ENCODE results near the gene TEDC2.

TEDC2 gene

DNA sequence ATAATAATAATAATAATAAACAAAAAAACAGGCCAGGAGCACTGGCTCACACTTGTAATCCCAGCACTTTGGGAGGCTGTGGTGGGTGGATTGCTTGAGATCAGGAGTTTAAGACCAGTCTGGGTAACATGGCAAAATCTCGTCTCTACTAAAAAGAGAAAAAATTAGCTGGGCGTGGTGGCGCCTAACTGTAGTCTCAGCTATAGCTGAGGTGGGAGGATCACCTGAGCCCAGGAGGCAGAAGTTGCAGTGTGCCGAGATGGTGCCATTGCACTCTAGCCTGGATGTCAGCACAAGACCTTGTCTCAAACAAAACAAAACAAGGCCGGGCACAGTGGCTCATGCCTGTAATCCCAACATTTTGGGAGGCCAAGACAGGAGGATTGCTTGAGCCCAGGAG is 35.1 kb downstream of the TEDC2 start:
- no peak for DNase-seq (ENCODE audit: extremely low spot score)
- TF ChIP-seq, protein P1, sequence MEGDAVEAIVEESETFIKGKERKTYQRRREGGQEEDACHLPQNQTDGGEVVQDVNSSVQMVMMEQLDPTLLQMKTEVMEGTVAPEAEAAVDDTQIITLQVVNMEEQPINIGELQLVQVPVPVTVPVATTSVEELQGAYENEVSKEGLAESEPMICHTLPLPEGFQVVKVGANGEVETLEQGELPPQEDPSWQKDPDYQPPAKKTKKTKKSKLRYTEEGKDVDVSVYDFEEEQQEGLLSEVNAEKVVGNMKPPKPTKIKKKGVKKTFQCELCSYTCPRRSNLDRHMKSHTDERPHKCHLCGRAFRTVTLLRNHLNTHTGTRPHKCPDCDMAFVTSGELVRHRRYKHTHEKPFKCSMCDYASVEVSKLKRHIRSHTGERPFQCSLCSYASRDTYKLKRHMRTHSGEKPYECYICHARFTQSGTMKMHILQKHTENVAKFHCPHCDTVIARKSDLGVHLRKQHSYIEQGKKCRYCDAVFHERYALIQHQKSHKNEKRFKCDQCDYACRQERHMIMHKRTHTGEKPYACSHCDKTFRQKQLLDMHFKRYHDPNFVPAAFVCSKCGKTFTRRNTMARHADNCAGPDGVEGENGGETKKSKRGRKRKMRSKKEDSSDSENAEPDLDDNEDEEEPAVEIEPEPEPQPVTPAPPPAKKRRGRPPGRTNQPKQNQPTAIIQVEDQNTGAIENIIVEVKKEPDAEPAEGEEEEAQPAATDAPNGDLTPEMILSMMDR (IDR thresholded peaks at IDR 0.05; ENCODE audit: control extremely low read depth, extremely low read depth, low read depth, missing control alignments), result no peak
- ChIA-PET CTCF (interaction anchor here (2.7 kb wide), 1 partner anchor 15 kb away, joined by 7 read pairs; no protein-coding TSS in a partner anchor), POLR2A (no interaction called here)

DNA sequence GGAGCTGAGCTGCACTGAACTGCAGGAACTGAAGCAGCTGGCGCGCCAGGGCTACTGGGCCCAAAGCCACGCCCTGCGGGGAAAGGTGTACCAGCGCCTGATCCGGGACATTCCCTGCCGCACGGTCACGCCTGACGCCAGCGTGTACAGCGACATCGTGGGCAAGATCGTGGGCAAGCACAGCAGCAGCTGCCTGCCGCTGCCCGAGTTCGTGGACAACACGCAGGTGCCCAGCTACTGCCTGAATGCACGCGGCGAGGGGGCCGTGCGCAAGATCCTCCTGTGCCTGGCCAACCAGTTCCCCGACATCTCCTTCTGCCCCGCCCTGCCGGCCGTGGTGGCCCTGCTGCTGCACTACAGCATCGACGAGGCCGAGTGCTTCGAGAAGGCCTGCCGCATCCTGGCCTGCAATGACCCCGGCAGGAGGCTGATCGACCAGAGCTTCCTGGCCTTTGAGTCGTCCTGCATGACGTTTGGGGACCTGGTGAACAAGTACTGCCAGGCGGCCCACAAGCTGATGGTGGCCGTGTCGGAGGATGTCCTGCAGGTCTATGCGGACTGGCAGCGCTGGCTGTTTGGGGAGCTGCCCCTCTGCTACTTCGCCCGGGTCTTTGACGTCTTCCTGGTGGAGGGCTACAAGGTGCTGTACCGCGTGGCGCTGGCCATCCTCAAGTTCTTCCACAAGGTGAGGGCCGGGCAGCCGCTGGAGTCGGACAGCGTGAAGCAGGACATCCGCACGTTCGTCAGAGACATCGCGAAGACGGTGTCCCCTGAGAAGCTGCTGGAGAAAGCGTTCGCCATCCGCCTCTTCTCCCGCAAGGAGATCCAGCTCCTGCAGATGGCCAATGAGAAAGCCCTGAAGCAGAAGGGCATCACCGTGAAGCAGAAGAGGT is 36.6 kb downstream of the TEDC2 start:
- no peak for DNase-seq (ENCODE audit: extremely low spot score)
- TF ChIP-seq, protein P1 (IDR thresholded peaks at IDR 0.05; ENCODE audit: control extremely low read depth, extremely low read depth, low read depth, missing control alignments), result no peak
- POLR2A ChIA-PET, result no interaction called here
- CTCF ChIA-PET, result interaction anchor here (1.3 to 2.7 kb wide), 3 partner anchors 13 to 156 kb away, joined by 4 to 7 read pairs (median 4); partner anchors contain the start of gene ABCA3

DNA sequence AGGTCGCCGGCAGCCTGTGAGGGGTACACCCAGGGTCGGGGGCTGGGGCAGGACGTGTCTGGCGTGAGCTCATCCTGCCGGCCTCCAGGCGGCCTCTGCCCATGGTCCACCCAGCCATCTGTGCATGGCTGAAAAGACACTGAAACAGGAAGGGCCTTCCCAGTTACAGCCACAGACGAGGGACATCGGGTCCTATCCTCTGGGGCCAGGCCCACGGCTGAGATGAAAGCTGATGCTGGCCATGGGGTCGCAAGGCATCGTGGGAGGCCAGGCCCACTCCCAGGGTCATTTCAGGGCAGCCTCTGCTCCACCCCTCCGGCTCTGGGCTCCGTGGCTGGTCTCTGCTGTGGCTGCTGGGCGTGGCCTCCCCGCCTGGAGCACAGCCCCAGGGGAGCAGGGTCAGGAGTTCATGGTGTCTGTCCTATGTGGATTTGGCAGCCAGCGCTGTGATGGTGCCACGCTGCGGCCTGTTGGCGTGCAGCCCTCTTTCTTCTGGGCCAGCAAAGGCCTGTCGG is 37.3 kb downstream of the TEDC2 start:
- TF ChIP-seq, protein P1 (IDR thresholded peaks at IDR 0.05; ENCODE audit: control extremely low read depth, extremely low read depth, low read depth, missing control alignments), result no peak
- DNase-seq (ENCODE audit: extremely low spot score), result no peak
- ChIA-PET CTCF (interaction anchor here (1.3 kb wide), 2 partner anchors 74 to 157 kb away, joined by 4 read pairs; partner anchors contain the start of gene ABCA3), POLR2A (no interaction called here)

- DNase-seq (ENCODE audit: extremely low spot score), result no peak
- ChIA-PET CTCF (no interaction called here), POLR2A (no interaction called here)
- TF ChIP-seq, protein P1 (IDR thresholded peaks at IDR 0.05; ENCODE audit: control extremely low read depth, extremely low read depth, low read depth, missing control alignments), result no peak
Observed at GRCh38 chr16:2497695-2498484, 38.0 kb downstream of the TEDC2 start.

- DNase-seq (ENCODE audit: extremely low spot score), result no peak
- POLR2A ChIA-PET, result no interaction called here
- TF ChIP-seq, protein P1 (IDR thresholded peaks at IDR 0.05; ENCODE audit: control extremely low read depth, extremely low read depth, low read depth, missing control alignments), result no peak
- CTCF ChIA-PET, result no interaction called here
Observed at GRCh38 chr16:2498531-2499253, 38.8 kb downstream of the TEDC2 start.

DNA sequence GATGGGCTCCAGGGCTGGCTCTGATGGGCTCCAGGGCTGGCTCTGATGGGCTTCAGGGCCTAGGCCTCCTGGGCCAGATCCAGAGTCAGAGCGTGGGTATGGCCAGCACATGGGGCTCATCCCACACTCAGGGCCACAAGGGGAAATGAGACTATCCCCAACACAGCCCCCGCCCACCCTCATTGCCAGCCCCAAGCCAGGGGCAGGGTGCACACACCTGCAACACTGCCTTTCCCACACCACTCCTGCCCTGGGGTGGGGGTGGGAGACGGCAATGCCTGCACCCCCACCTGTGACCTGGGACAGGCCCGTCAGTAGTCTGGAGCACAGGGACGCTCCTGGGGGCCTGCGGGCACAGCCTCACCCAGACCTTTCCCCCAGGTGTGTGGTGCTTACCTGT is 39.5 kb downstream of the TEDC2 start:
- no peak for DNase-seq (ENCODE audit: extremely low spot score)
- ChIA-PET POLR2A (no interaction called here), CTCF (interaction anchor here (1.0 to 3.9 kb wide), 6 partner anchors 10 to 305 kb away, joined by 3 to 36 read pairs (median 7); no protein-coding TSS in a partner anchor)
- TF ChIP-seq, protein P1 (IDR thresholded peaks at IDR 0.05; ENCODE audit: control extremely low read depth, extremely low read depth, low read depth, missing control alignments), result no peak
